ENCODE data around the gene PSKH1. TPM values are rescaled to one million over a fixed set of nuclear protein-coding genes. Genes with fewer than 3 reads are reported as not detected.

PSKH1 gene
- total RNA-seq, 1 donor from 2014 or later: 14.4 TPM

GRCh38 chr16:67873435-67874370 is 19.4 kb upstream of the PSKH1 start:
- H3K27ac Mint-ChIP-seq: peak overlapping the region; percentile 85
- H3K4me3 Mint-ChIP-seq: peak overlapping the region; percentile 86
- intact Hi-C loops (cut with micrococcal nuclease): loop anchor here (1.0 to 5.0 kb wide), 4 partner anchors 19 to 64 kb away; partner anchors contain the start of genes CENPT, PSKH1 and PSMB10
- peaks cover 49% of the 10 kb centered on the region for H3K36me3 Mint-ChIP-seq (ENCODE audit: low read depth)
- DNase-seq: no peak
- H3K4me1 Mint-ChIP-seq: peaks cover 27% of the 10 kb centered on the region
- no peaks in the 10 kb centered on the region for H3K9me3 Mint-ChIP-seq
- no peaks in the 10 kb centered on the region for H3K27me3 Mint-ChIP-seq

DNA sequence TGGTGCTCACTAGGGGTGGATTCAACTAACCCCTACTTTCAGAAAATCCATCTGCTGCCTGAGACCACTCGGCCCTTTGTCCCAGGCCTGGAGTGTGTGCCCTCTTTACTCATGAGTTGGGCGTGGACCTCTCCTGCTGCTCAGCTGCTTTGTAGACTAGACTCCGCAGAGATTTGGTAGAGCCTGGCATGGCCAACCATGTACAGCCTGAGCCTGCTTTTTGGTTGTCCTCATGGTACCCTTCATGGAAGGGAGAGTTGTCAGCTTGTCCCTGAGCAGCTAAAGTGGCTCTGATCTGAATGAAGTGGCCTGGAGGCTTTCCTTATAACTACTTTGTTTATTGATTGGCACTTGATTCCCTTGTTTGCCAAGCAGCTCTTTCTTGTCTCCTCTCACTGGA is 18.7 kb upstream of the PSKH1 start:
- Mint-ChIP-seq H3K27ac (peak overlapping the region; percentile 85), H3K4me1 (peaks cover 27% of the 10 kb centered on the region), H3K27me3 (no peaks in the 10 kb centered on the region), H3K4me3 (peak overlapping the region; percentile 86), H3K9me3 (no peaks in the 10 kb centered on the region), H3K36me3 (ENCODE audit: low read depth) (peaks cover 56% of the 10 kb centered on the region)
- intact Hi-C loops (cut with micrococcal nuclease): loop anchor here (5.0 kb wide), 1 partner anchor 63 kb away; the partner anchor contains the start of gene PSMB10
- DNase-seq: no peak

GRCh38 chr16:67877064-67877463 is 16.0 kb upstream of the PSKH1 start:
- Mint-ChIP-seq H3K9me3 (no peaks in the 10 kb centered on the region), H3K27me3 (no peaks in the 10 kb centered on the region), H3K4me1 (peaks cover 27% of the 10 kb centered on the region), H3K27ac (no peak overlapping the region), H3K4me3 (no peak overlapping the region), H3K36me3 (ENCODE audit: low read depth) (peaks cover 57% of the 10 kb centered on the region)
- no peak for DNase-seq
- intact Hi-C loops (cut with micrococcal nuclease): no loop called here

- DNase-seq: no peak
- Mint-ChIP-seq H3K4me1 (peaks cover 20% of the 10 kb centered on the region), H3K4me3 (no peak overlapping the region), H3K9me3 (no peaks in the 10 kb centered on the region), H3K36me3 (ENCODE audit: low read depth) (peaks cover 60% of the 10 kb centered on the region), H3K27ac (no peak overlapping the region), H3K27me3 (no peaks in the 10 kb centered on the region)
- intact Hi-C loops (cut with micrococcal nuclease): no loop called here
Observed at GRCh38 chr16:67878232-67878631, 14.8 kb upstream of the PSKH1 start.

DNA sequence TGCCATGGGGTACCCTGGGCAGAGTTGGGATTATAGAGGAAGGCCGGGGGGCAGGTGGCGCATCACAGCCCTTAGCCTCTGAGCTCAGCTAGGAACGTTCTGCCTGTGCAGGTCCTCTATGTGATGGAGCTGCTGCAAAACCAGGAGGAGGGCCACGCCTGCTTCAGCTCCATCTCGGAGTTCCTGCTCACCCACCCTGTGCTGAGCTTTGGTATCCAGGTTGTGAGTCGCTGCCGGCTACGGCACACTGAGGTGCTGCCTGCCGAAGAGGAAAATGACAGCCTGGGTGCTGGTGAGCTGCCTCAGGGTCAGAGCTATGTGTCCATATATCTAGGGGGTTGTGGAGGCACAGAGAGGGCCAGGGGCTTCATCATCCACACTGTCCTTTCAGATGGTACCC is 14.2 kb upstream of the PSKH1 start:
- H3K4me3 Mint-ChIP-seq: no peak overlapping the region
- intact Hi-C loops (cut with micrococcal nuclease): no loop called here
- H3K27me3 Mint-ChIP-seq: no peaks in the 10 kb centered on the region
- DNase-seq: no peak
- no peaks in the 10 kb centered on the region for H3K9me3 Mint-ChIP-seq
- peaks cover 19% of the 10 kb centered on the region for H3K4me1 Mint-ChIP-seq
- no peak overlapping the region for H3K27ac Mint-ChIP-seq
- peaks cover 66% of the 10 kb centered on the region for H3K36me3 Mint-ChIP-seq (ENCODE audit: low read depth)

DNA sequence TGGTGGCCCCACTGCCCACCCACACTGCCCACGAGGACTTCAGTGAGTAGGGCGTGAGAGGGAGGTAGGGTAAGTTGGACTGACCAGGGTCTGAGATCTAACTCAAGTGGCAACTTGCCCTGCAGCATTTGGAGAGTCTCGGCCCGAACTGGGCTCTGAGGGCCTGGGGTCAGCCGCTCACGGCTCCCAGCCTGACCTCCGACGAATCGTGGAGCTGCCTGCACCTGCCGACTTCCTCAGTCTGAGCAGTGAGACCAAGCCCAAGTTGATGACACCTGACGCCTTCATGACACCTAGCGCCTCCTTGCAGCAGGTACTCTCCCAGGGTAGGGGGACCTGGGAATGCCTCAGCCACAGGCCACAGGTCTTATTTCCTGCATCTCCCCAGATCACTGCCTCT is 13.6 kb upstream of the PSKH1 start:
- Mint-ChIP-seq H3K36me3 (ENCODE audit: low read depth) (peaks cover 69% of the 10 kb centered on the region), H3K4me3 (no peak overlapping the region), H3K27me3 (no peaks in the 10 kb centered on the region), H3K4me1 (peaks cover 13% of the 10 kb centered on the region), H3K27ac (no peak overlapping the region), H3K9me3 (no peaks in the 10 kb centered on the region)
- no peak for DNase-seq
- intact Hi-C loops (cut with micrococcal nuclease): no loop called here

- Mint-ChIP-seq H3K27me3 (no peaks in the 10 kb centered on the region), H3K9me3 (no peaks in the 10 kb centered on the region), H3K27ac (no peak overlapping the region), H3K4me1 (peaks cover 9% of the 10 kb centered on the region), H3K36me3 (ENCODE audit: low read depth) (peaks cover 70% of the 10 kb centered on the region), H3K4me3 (no peak overlapping the region)
- DNase-seq: no peak
- intact Hi-C loops (cut with micrococcal nuclease): no loop called here
Observed at GRCh38 chr16:67879936-67880335, 13.1 kb upstream of the PSKH1 start.

DNA sequence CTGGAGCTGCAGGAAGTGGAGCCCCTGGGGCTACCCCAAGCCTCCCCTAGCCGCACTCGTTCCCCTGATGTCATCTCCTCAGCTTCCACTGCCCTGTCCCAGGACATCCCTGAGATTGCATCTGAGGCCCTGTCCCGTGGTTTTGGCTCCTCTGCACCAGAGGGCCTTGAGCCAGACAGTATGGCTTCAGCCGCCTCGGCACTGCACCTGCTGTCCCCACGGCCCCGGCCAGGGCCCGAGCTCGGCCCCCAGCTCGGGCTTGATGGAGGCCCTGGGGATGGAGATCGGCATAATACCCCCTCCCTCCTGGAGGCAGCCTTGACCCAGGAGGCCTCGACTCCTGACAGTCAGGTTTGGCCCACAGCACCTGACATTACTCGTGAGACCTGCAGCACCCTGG is 12.5 kb upstream of the PSKH1 start:
- Mint-ChIP-seq H3K27ac (no peak overlapping the region), H3K36me3 (ENCODE audit: low read depth) (peaks cover 64% of the 10 kb centered on the region), H3K9me3 (no peaks in the 10 kb centered on the region), H3K4me1 (peaks cover 3% of the 10 kb centered on the region), H3K4me3 (no peak overlapping the region), H3K27me3 (no peaks in the 10 kb centered on the region)
- no peak for DNase-seq
- intact Hi-C loops (cut with micrococcal nuclease): no loop called here

- Mint-ChIP-seq H3K4me1 (no peaks in the 10 kb centered on the region), H3K9me3 (no peaks in the 10 kb centered on the region), H3K27me3 (no peaks in the 10 kb centered on the region), H3K36me3 (ENCODE audit: low read depth) (peaks cover 59% of the 10 kb centered on the region), H3K27ac (no peak overlapping the region), H3K4me3 (no peak overlapping the region)
- no peak for DNase-seq
- intact Hi-C loops (cut with micrococcal nuclease): no loop called here
Observed at GRCh38 chr16:67881621-67882161, 11.4 kb upstream of the PSKH1 start.

- Mint-ChIP-seq H3K4me3 (no peak overlapping the region), H3K9me3 (no peaks in the 10 kb centered on the region), H3K4me1 (no peaks in the 10 kb centered on the region), H3K36me3 (ENCODE audit: low read depth) (peaks cover 53% of the 10 kb centered on the region), H3K27ac (no peak overlapping the region), H3K27me3 (no peaks in the 10 kb centered on the region)
- DNase-seq: no peak
- intact Hi-C loops (cut with micrococcal nuclease): loop anchor here (1.0 kb wide), 1 partner anchor 46 kb away; no protein-coding TSS in a partner anchor
Observed at GRCh38 chr16:67882374-67883145, 10.5 kb upstream of the PSKH1 start.

- intact Hi-C loops (cut with micrococcal nuclease): loop anchor here (1.0 kb wide), 1 partner anchor 45 kb away; no protein-coding TSS in a partner anchor
- no peak for DNase-seq
- Mint-ChIP-seq H3K4me1 (no peaks in the 10 kb centered on the region), H3K27ac (peak overlapping the region; percentile 10), H3K36me3 (ENCODE audit: low read depth) (peaks cover 48% of the 10 kb centered on the region), H3K27me3 (no peaks in the 10 kb centered on the region), H3K4me3 (no peak overlapping the region), H3K9me3 (no peaks in the 10 kb centered on the region)
Observed at GRCh38 chr16:67883146-67883871, 9.7 kb upstream of the PSKH1 start.

GRCh38 chr16:67883872-67884261 is 9.2 kb upstream of the PSKH1 start:
- no peak overlapping the region for H3K27ac Mint-ChIP-seq

DNA sequence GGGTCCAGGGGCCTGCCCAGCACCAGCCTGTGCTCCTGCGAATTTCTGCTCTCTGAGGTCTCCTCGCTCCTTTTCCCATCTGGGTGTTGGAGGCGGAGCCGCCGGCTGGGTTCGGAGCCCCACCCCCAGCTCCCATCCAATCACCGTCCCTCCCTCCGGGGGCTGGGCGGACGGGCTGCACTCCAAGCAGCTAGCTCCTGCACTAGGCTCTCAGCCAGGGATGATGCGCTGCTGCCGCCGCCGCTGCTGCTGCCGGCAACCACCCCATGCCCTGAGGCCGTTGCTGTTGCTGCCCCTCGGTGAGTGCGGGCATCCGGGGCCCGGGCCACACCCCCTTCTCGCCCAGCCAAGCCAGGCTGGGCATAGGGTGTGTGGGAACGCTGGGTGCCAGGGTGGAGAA is 8.4 kb upstream of the PSKH1 start, which contains the start of gene NRN1L:
Gene NRN1L, plus strand, starts transcription at position 202 of the 400 bp plus-strand sequence. Its CDS starts 19 bp downstream, at position 221.
- H3K27ac Mint-ChIP-seq: no peak within 1 kb of the TSS
- no peak within 1 kb of the TSS for H3K4me3 Mint-ChIP-seq
- no peaks in the 10 kb centered on the region for H3K4me1 Mint-ChIP-seq
- peaks cover 34% of the 10 kb centered on the region for H3K36me3 Mint-ChIP-seq (ENCODE audit: low read depth)
- no peaks in the 10 kb centered on the region for H3K27me3 Mint-ChIP-seq
- H3K9me3 Mint-ChIP-seq: no peaks in the 10 kb centered on the region
- DNase-seq: no peak
- intact Hi-C loops (cut with micrococcal nuclease): no loop called here

More at GRCh38 chr16:67883872-67884261, 9.2 kb upstream of the PSKH1 start:
- Mint-ChIP-seq H3K27me3 (no peaks in the 10 kb centered on the region), H3K4me3 (no peak overlapping the region), H3K9me3 (no peaks in the 10 kb centered on the region), H3K4me1 (no peaks in the 10 kb centered on the region), H3K36me3 (ENCODE audit: low read depth) (peaks cover 43% of the 10 kb centered on the region)
- peak; percentile 92 for DNase-seq
- intact Hi-C loops (cut with micrococcal nuclease): loop anchor here (1.0 kb wide), 1 partner anchor 44 kb away; no protein-coding TSS in a partner anchor

All from activated CD4-positive, alpha-beta T cell treated with anti-CD3 and anti-CD28 coated beads, Interleukin-2, amount 10 ng/mL, durations not matched to agents 24 days and 14 days (primary cell).